ENCODE measurements around the gene BABAM2. TPM values are rescaled to one million over a fixed set of nuclear protein-coding genes. Genes with fewer than 3 reads are reported as not detected.

The BABAM2 gene
- total and polyA plus RNA-seq, 2 experiments from 2014 or later: 17.8 to 21.5 TPM

- Histone ChIP-seq H2AFZ (no peak overlapping the region), H3K4me2 (no peak overlapping the region), H3K4me3 (no peak overlapping the region), H3K36me3 (ENCODE audit: insufficient read depth) (no peaks in the 10 kb centered on the region), H4K20me1 (replicated peaks; ENCODE audit: insufficient read depth) (no peaks in the 10 kb centered on the region), H3K4me1 (ENCODE audit: insufficient read depth) (no peaks in the 10 kb centered on the region; the same call in 1 of the 2 replicates), H3K27ac (ENCODE audit: low read depth) (no peak overlapping the region), H3K79me2 (replicated peaks; ENCODE audit: insufficient read depth) (no peaks in the 10 kb centered on the region), H3F3A (replicated peaks; ENCODE audit: low read depth) (no peaks in the 10 kb centered on the region), H3K27me3 (ENCODE audit: insufficient read depth) (no peaks in the 10 kb centered on the region), H3K9me2 (ENCODE audit: insufficient read depth) (no peaks in the 10 kb centered on the region)
- Mint-ChIP-seq H3K4me1 (peaks cover 6% of the 10 kb centered on the region), H3K9me3 (no peaks in the 10 kb centered on the region), H3K27ac (no peak overlapping the region), H3K4me3 (no peak overlapping the region), H3K27me3 (ENCODE audit: insufficient read depth, low read depth, poor library complexity) (peaks cover 14% of the 10 kb centered on the region), H3K36me3 (ENCODE audit: low read depth) (no peaks in the 10 kb centered on the region)
- DNase-seq (ENCODE audit: low spot score) (no peak), ATAC-seq (no peak)
- TF ChIP-seq REST (IDR thresholded peaks at IDR 0.05; ENCODE audit: unreplicated experiment): no peak
- no peak for TF ChIP-seq JUNB (IDR thresholded peaks at IDR 0.05; ENCODE audit: unreplicated experiment)
- no peak for TF ChIP-seq ZNF114 (CRISPR knock-in tag; IDR thresholded peaks at IDR 0.05)
- no peak for TF ChIP-seq CREB1 (CRISPR knock-in tag; IDR thresholded peaks at IDR 0.05; ENCODE audit: low read depth)
- no peak for TF ChIP-seq POLR2AphosphoS5 (IDR thresholded peaks at IDR 0.05; ENCODE audit: low read depth)
- no peak for TF ChIP-seq ETS1 (IDR thresholded peaks at IDR 0.05)
- TF ChIP-seq STAT1 (IDR thresholded peaks at IDR 0.05; ENCODE audit: unreplicated experiment): no peak
- no peak for TF ChIP-seq EZH2phosphoT487 (IDR thresholded peaks at IDR 0.05; ENCODE audit: unreplicated experiment)
- no peak for TF ChIP-seq CTCF (conservative IDR thresholded peaks at IDR 0.05; ENCODE audit: low read depth in 2 of 2)
- no peak for TF ChIP-seq ZNF462 (CRISPR knock-in tag; IDR thresholded peaks at IDR 0.05)
- TF ChIP-seq ZNF331 (CRISPR knock-in tag; IDR thresholded peaks at IDR 0.05; ENCODE audit: low read depth): no peak
- no peak for TF ChIP-seq EZH2 (IDR thresholded peaks at IDR 0.05; ENCODE audit: low read depth, unreplicated experiment)
Measured at GRCh38 chr2:28368357-28368798, 477.8 kb downstream of the BABAM2 start.
